ENCODE measurements around the gene FAM170B. TPM values are rescaled to one million over a fixed set of nuclear protein-coding genes. Genes with fewer than 3 reads are reported as not detected.
A peak's percentile ranks its signal among the peaks of the same experiment; 100 is the strongest.

FAM170B gene
- polyA plus RNA-seq (2013), result not detected

DNA sequence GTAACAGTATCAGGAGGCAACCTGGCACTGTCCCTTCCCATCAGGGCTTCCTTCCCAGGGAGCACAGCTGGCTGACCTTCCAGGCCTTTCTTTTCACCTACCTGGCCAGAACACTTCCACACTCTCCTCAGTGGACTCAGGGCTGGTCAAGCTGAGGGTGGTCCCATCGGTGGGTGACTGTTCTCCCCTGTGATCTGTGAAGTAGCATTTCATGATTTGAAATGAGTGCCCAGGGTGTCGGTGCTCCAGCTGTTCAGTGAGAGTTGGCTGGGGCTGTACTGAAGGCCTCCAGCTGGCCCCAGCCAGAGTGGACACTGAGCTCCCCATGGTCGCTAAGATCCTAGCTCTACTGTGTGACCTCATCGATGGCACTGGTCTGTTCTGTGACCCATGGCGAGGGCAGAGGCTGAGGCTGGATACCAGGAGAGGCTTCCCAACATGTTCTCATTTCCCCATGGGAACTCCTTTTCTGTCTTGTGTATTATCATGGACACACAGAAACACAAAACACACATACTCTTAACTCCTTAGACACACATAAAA lies at the start of gene FAM170B:
FAM170B (minus strand) TSS at position 316 of the 543 bp plus-strand sequence; CDS start at position 213, 103 bp downstream.
- Histone ChIP-seq H3K4me1 (ENCODE audit: control extremely low read depth in 1 of 4, control insufficient read depth in 4 of 4, insufficient read depth in 4 of 4, low read length in 3 of 4) (peaks cover 0 to 21% (median 3%) of the 10 kb centered on the region in 4 experiments), H3K27me3 (replicated peaks in 2 of 5; ENCODE audit: control insufficient read depth in 4 of 5, insufficient read depth in 5 of 5, low read length in 4 of 5) (no peaks in the 10 kb centered on the region), H3K36me3 (ENCODE audit: control insufficient read depth in 4 of 4, insufficient read depth in 4 of 4, low read length in 3 of 4) (no peaks in the 10 kb centered on the region), H3K4me3 (ENCODE audit: control insufficient read depth in 1 of 7, extremely low read depth in 1 of 7, insufficient read depth in 4 of 7, low read depth in 2 of 7, low read length in 6 of 7) (no peak within 1 kb of the TSS), H3K9me3 (ENCODE audit: control extremely low read depth in 1 of 5, control insufficient read depth in 4 of 5, insufficient read depth in 2 of 5, low read depth in 1 of 5, low read length in 4 of 5) (peaks cover 0 to 6% (median 0%) of the 10 kb centered on the region in 5 experiments), H3K27ac (ENCODE audit: insufficient read depth in 1 of 2, low read depth in 1 of 2, low read length in 2 of 2, poor library complexity in 1 of 2, severe bottlenecking in 2 of 2) (no peak within 1 kb of the TSS)
- 100% methylated on average over 4 of the region's 5 CpGs for whole genome bisulfite sequencing (ENCODE audit: insufficient coverage)
- POLR2A ChIA-PET, result no interaction called here
- DNase-seq, result no peak
- CTCF ChIA-PET, result no interaction called here

DNA sequence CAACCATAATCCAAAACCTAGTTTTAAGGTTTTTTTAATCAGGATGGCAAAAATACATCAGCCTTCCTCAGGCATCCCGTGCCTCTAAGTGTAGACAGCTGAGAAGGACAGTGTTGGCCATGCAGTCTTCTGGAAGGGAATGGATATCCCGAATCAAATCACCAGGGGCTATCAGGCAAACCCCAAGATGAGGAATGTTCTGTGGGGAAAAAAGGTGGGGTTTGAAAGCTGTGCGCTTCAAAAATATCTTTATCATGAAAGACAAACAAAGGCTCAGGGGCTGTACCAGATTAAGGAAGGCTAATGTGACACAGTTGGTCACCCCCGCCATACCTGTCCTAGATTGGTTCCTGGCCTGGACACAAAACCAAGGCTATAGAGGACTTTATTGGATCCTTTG lies 49.0 kb upstream of the FAM170B start:
- no peaks in the 10 kb centered on the region for H3K9me3 ChIP-seq (ENCODE audit: control extremely low read depth in 1 of 5, control insufficient read depth in 4 of 5, insufficient read depth in 2 of 5, low read depth in 1 of 5, low read length in 4 of 5)
- no peaks in the 10 kb centered on the region for H3K27me3 ChIP-seq (replicated peaks in 2 of 5; ENCODE audit: control insufficient read depth in 4 of 5, insufficient read depth in 5 of 5, low read length in 4 of 5)
- peaks cover 0 to 5% (median 0%) of the 10 kb centered on the region in 4 experiments for H3K36me3 ChIP-seq (ENCODE audit: control insufficient read depth in 4 of 4, insufficient read depth in 4 of 4, low read length in 3 of 4)
- H3K4me3 ChIP-seq (ENCODE audit: control insufficient read depth in 1 of 7, extremely low read depth in 1 of 7, insufficient read depth in 4 of 7, low read depth in 2 of 7, low read length in 6 of 7), result no peak overlapping the region
- POLR2A ChIA-PET, result no interaction called here
- 100% methylated on average over 3 of the region's 4 CpGs for WGBS (ENCODE audit: insufficient coverage)
- peak overlapping the region in 1 of 2 experiments; percentile 71 for H3K27ac ChIP-seq (ENCODE audit: insufficient read depth in 1 of 2, low read depth in 1 of 2, low read length in 2 of 2, poor library complexity in 1 of 2, severe bottlenecking in 2 of 2)
- peaks cover 18 to 93% (median 30%) of the 10 kb centered on the region in 4 experiments for H3K4me1 ChIP-seq (ENCODE audit: control extremely low read depth in 1 of 4, control insufficient read depth in 4 of 4, insufficient read depth in 4 of 4, low read length in 3 of 4)
- CTCF ChIA-PET, result no interaction called here
- DNase-seq, result no peak

DNA sequence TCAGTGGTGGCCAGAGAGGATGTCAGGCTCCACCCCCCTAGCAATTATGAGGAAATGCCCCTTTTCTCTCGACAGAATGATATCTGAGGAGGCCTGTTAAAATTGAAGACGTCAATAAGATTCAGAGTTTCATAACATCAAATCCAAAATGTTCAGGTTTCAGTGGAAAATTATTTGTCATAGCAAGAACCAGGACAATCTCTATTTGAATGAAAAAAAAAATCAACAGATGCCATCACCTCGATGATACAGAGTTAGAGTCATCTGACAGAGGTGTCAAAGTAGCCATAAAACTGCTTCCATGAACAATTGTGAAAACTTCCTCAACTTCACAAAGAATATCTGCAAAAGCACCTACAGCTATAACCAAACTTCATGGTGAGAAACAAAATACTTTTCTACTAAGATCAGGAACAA lies 46.6 kb upstream of the FAM170B start:
- Histone ChIP-seq H3K27ac (ENCODE audit: insufficient read depth in 1 of 2, low read depth in 1 of 2, low read length in 2 of 2, poor library complexity in 1 of 2, severe bottlenecking in 2 of 2) (no peak overlapping the region), H3K27me3 (replicated peaks in 2 of 5; ENCODE audit: control insufficient read depth in 4 of 5, insufficient read depth in 5 of 5, low read length in 4 of 5) (no peaks in the 10 kb centered on the region), H3K9me3 (ENCODE audit: control extremely low read depth in 1 of 5, control insufficient read depth in 4 of 5, insufficient read depth in 2 of 5, low read depth in 1 of 5, low read length in 4 of 5) (no peaks in the 10 kb centered on the region), H3K4me1 (ENCODE audit: control extremely low read depth in 1 of 4, control insufficient read depth in 4 of 4, insufficient read depth in 4 of 4, low read length in 3 of 4) (peaks cover 20 to 92% (median 30%) of the 10 kb centered on the region in 4 experiments), H3K4me3 (ENCODE audit: control insufficient read depth in 1 of 7, extremely low read depth in 1 of 7, insufficient read depth in 4 of 7, low read depth in 2 of 7, low read length in 6 of 7) (no peak overlapping the region), H3K36me3 (ENCODE audit: control insufficient read depth in 4 of 4, insufficient read depth in 4 of 4, low read length in 3 of 4) (peaks cover 0 to 8% (median 0%) of the 10 kb centered on the region in 4 experiments)
- no CpG with 5 or more reads among the region's 3 CpGs for WGBS (ENCODE audit: insufficient coverage)
- POLR2A ChIA-PET, result no interaction called here
- CTCF ChIA-PET, result no interaction called here
- DNase-seq, result no peak

DNA sequence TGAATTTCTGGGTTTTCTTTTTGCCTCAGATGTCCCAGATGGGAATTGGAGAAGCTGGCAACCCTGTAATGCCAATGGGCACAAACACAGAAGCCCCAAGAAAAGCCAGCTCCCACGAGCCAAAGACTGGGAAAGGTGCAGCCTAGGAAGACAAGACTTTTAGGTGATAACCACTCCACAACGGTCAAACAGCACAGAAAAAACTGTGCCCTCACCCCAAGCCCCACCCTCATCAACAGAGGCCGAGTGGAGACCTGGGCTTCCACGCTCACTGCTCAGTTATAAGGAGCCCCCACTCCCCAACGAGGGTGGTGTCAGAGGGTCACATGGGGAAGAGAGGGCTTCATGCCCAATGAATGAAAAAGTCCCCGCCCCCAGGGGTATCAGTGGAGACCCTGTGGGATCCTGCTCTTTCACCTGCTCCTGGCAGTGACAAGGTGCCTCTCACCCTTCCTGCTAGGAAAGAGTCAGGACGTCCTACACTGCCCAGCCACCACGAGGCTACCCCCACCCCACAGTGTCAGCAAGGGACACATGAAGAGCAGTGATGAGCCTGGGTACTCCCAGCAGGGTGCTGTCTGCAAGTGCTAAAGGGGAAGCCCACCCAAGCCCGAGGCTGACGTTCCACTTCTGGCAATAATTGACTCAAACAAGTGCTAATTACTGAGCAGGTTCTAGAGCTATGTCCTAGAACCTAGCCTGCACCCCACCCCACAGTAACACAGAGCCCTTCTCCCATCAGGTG lies 46.0 kb upstream of the FAM170B start:
- no peak for DNase-seq
- ChIA-PET CTCF (no interaction called here), POLR2A (no interaction called here)
- Histone ChIP-seq H3K4me3 (ENCODE audit: control insufficient read depth in 1 of 7, extremely low read depth in 1 of 7, insufficient read depth in 4 of 7, low read depth in 2 of 7, low read length in 6 of 7) (no peak overlapping the region), H3K27ac (ENCODE audit: insufficient read depth in 1 of 2, low read depth in 1 of 2, low read length in 2 of 2, poor library complexity in 1 of 2, severe bottlenecking in 2 of 2) (no peak overlapping the region), H3K4me1 (ENCODE audit: control extremely low read depth in 1 of 4, control insufficient read depth in 4 of 4, insufficient read depth in 4 of 4, low read length in 3 of 4) (peaks cover 21 to 92% (median 28%) of the 10 kb centered on the region in 4 experiments), H3K27me3 (replicated peaks in 2 of 5; ENCODE audit: control insufficient read depth in 4 of 5, insufficient read depth in 5 of 5, low read length in 4 of 5) (no peaks in the 10 kb centered on the region), H3K36me3 (ENCODE audit: control insufficient read depth in 4 of 4, insufficient read depth in 4 of 4, low read length in 3 of 4) (peaks cover 0 to 8% (median 0%) of the 10 kb centered on the region in 4 experiments), H3K9me3 (ENCODE audit: control extremely low read depth in 1 of 5, control insufficient read depth in 4 of 5, insufficient read depth in 2 of 5, low read depth in 1 of 5, low read length in 4 of 5) (no peaks in the 10 kb centered on the region)
- 100% methylated on average over 5 of the region's 10 CpGs for WGBS (ENCODE audit: insufficient coverage)

DNA sequence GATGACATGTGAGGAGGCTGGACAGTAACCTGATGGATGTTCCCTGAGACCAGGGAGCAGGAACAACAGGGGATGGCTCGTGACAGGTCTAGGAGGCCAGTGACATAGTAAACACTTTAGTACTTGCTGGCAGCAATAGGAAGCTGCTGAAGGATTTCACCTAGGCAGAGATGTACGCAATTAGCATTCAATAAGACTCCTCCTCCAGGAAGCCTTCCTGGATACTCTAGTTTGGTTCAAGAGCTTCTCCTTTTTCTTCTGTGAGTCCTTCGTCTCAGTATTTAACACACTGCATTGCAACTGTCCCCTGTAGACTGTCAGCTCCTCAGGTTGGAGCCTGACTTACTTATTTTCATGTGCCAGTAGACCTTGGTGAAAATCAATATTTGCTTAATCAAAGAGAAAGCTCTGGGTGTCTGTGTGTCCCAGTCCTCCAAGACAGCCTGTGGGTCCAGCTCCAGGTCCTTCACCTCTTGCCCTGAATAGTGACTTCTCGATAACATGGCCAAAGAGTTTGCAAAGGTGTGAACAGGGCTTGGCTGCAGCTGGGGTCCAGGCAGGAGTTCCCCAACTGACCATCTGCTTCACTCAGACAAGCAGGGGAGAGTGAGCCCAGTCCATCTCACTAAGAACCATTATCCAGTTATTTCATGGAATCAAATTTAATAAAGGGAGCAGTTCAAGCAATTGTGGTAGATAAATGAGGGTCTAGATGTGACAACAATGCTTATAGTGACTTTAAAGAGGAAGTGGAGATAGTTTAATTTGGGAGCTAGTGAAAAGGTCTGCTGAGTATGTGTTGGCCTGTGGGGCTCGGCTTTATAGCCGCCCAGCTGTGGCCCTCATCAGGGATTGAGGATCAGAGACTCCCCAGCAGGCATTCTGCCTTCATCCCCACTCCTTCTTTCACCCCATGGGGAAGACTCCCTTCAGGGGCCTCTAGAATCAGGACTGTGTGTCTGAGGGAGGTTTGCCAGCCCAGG lies 45.0 kb upstream of the FAM170B start:
- H3K27ac ChIP-seq (ENCODE audit: insufficient read depth in 1 of 2, low read depth in 1 of 2, low read length in 2 of 2, poor library complexity in 1 of 2, severe bottlenecking in 2 of 2), result peak overlapping the region in 1 of 2 experiments; percentile 9
- no peak overlapping the region for H3K4me3 ChIP-seq (ENCODE audit: control insufficient read depth in 1 of 7, extremely low read depth in 1 of 7, insufficient read depth in 4 of 7, low read depth in 2 of 7, low read length in 6 of 7)
- POLR2A ChIA-PET, result no interaction called here
- DNase-seq, result no peak
- CTCF ChIA-PET, result interaction anchor here (0.8 to 1.9 kb wide), 3 partner anchors 10 to 26 kb away, joined by 3 to 4 read pairs (median 4); partner anchors contain the start of gene TMEM273
- H3K36me3 ChIP-seq (ENCODE audit: control insufficient read depth in 4 of 4, insufficient read depth in 4 of 4, low read length in 3 of 4), result peaks cover 0 to 8% (median 0%) of the 10 kb centered on the region in 4 experiments
- H3K4me1 ChIP-seq (ENCODE audit: control extremely low read depth in 1 of 4, control insufficient read depth in 4 of 4, insufficient read depth in 4 of 4, low read length in 3 of 4), result peaks cover 10 to 92% (median 28%) of the 10 kb centered on the region in 4 experiments
- no peaks in the 10 kb centered on the region for H3K27me3 ChIP-seq (replicated peaks in 2 of 5; ENCODE audit: control insufficient read depth in 4 of 5, insufficient read depth in 5 of 5, low read length in 4 of 5)
- 91% methylated on average over 6 of the region's 6 CpGs for whole genome bisulfite sequencing (ENCODE audit: insufficient coverage)
- no peaks in the 10 kb centered on the region for H3K9me3 ChIP-seq (ENCODE audit: control extremely low read depth in 1 of 5, control insufficient read depth in 4 of 5, insufficient read depth in 2 of 5, low read depth in 1 of 5, low read length in 4 of 5)

DNA sequence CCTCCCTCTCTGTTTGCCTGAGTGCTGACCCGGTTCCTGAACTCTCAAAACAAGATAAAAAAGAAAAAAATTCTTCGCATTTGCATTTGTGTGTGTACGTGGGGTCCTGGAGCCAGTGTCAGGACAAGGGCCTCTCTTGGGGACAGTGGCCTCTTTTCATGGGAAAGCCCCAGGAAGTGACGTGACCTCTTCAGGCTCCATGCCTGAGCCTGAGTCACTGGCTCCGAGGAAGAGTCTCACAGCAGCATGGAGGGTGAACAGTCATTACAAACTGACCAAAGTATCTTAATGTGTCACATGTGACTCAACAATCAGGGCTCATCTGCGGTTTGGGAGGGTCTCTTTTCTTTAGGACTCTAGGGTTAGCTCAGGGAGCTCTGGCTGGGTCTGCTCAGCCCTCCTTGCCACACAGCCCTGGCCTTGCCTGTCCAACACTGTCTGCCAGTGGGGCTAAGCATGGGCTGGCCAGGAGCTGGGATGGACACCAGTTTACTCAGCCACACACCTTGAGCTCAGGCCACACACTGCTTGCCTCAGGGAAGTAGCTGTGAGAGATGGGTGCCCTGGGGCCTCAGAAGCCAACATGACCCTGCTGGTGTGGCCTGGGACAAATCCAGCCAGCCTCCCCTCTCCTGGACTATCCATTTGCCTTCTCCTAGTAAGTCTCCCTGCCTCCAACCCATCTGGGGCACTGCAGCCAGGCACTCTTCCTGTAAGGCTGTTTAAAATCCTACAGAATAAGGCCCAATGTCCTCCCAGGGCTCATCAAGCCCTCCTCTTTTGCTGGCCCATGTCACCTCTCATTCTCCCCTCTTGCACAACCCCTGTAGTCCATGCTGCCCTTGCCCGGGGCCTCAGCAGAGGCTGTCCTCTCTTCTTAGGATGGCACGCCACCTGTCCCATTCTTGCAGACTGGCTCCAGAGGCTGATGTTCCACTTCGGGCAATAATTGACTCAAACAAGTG lies 43.9 kb upstream of the FAM170B start:
- Histone ChIP-seq H3K27ac (ENCODE audit: insufficient read depth in 1 of 2, low read depth in 1 of 2, low read length in 2 of 2, poor library complexity in 1 of 2, severe bottlenecking in 2 of 2) (peak overlapping the region in 1 of 2 experiments; percentile 67), H3K4me1 (ENCODE audit: control extremely low read depth in 1 of 4, control insufficient read depth in 4 of 4, insufficient read depth in 4 of 4, low read length in 3 of 4) (peaks cover 5 to 88% (median 23%) of the 10 kb centered on the region in 4 experiments), H3K9me3 (ENCODE audit: control extremely low read depth in 1 of 5, control insufficient read depth in 4 of 5, insufficient read depth in 2 of 5, low read depth in 1 of 5, low read length in 4 of 5) (no peaks in the 10 kb centered on the region), H3K36me3 (ENCODE audit: control insufficient read depth in 4 of 4, insufficient read depth in 4 of 4, low read length in 3 of 4) (peaks cover 0 to 8% (median 0%) of the 10 kb centered on the region in 4 experiments), H3K4me3 (ENCODE audit: control insufficient read depth in 1 of 7, extremely low read depth in 1 of 7, insufficient read depth in 4 of 7, low read depth in 2 of 7, low read length in 6 of 7) (peak overlapping the region in 1 of 7 experiments; percentile 22), H3K27me3 (replicated peaks in 2 of 5; ENCODE audit: control insufficient read depth in 4 of 5, insufficient read depth in 5 of 5, low read length in 4 of 5) (peaks cover 0 to under 1% (median 0%) of the 10 kb centered on the region in 5 experiments)
- peak; percentile 62 to 89 (median 87) for DNase-seq
- POLR2A ChIA-PET, result no interaction called here
- CTCF ChIA-PET, result interaction anchor here (1.9 kb wide), 1 partner anchor 28 kb away, joined by 4 read pairs; no protein-coding TSS in a partner anchor
- WGBS (ENCODE audit: insufficient coverage), result 68% methylated on average over 8 of the region's 9 CpGs

Data from common myeloid progenitor, CD34-positive (primary cell).